NCI-H1436 (cell line): ENCODE data around the gene MZT2A.
"Not testable (repeated sequence)": the region's sequence is repeated elsewhere in the genome, so short reads cannot be mapped to it uniquely, and the experiment has no call there.

Experiments
- DNase-seq: peaks from one replicate; lab custom pipeline; 2025; lab: John Stamatoyannopoulos, UW

MZT2A gene

DNA sequence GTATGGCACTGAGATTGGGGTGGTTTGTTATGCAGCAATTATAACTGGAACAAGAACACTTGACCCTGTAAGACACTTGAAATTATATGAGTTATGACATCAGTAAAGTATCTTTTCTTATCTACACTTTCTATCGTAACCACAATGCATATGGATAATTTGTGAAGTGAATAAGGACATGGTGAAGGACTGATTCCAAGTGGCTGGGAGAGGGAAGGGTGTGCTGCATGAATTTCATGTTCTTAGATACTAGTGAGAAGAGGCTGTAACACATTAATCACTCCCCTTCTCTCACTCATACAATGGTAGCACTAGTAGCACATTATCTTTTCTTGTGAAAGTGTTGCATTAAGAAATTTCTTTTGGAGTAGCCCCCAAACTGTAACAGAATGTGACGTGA is 37.3 kb downstream of the MZT2A start:
- DNase-seq, result not testable (repeated sequence)

DNA sequence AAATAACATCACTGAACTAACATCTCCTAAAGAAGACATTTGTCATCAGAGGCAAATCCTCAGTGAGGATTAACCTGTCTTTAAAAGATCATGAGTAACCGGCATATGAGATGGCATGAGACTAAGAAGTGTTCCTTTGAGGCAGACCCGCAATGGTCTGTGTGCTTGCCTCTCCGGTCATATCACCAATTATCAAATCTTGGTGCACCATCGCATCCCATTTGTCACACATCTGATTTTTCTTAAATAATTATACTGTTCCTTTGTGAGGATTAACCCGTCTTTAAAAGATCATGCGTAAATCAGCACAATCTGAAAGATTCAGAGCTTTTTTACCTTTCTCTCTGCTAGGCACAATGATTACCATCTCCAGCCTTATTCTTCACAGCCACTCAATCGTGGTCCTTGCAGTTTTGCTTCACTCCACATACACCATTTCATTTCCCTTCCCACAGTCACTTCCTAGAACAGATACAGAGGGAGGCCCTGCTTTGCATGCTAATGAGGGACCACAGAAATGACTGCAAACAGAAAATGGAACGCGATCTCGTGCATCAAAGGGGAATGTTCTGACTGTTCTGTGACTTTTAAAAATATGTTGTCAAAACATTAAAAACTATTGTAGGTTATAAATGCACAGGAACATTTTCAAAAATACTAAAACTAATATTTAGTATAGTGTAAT is 40.8 kb downstream of the MZT2A start:
- DNase-seq, result not testable (repeated sequence)

DNA sequence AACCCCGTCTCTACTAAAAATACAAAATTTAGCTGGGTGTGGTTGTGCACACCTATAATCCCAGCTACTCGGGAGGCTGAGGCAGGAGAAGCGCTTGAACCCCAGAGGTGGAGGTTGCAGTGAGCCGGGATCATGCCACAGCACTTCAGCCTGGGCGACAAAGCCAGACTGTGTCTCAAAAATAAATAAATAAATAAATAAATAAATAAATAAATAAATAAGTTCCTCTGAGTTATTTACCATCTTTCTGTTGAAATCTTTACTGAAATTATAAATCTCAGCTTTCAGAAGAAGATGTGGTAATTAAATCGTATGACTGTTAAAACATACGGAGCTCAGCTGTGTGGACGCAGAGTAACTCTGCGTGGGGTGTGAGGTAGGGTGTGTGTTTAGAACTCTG is 44.2 kb downstream of the MZT2A start:
- not testable (repeated sequence) for DNase-seq

DNA sequence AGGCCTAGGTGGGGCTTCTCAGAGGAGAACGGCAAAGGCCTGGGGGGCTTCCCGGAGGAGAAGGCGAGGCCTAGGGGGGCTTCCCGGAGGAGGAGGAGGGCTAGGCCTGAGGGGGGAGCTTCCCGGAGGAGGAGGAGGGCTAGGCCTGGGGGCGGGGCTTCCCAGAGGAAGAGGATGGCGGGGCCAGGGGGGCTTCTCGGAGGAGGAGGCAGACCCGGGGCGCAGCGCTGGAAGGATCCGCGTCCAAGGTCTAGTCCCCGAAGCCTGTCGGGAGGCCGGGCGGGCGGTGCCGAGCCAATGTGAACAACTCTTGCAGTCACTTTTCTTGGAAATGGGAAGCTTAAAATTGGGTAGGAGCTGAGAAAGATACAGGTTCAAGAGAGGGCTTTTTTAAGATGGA is 46.3 kb downstream of the MZT2A start:
- no peak for DNase-seq

DNA sequence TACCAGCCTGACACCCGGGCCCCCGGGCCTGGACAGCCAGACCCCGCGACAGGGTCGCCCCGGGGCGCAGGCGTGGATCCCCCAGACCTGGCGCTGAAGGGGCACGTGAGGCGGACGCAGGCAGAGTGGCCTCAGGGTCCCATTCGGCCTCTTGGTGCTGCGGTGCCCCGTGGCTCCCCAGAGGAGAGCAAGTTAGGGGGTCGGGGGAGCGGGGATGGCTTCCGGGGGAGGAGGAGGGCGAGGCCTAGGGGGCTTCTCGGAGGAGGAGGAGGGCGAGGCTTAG is 46.7 kb downstream of the MZT2A start:
- not testable (repeated sequence) for DNase-seq

DNA sequence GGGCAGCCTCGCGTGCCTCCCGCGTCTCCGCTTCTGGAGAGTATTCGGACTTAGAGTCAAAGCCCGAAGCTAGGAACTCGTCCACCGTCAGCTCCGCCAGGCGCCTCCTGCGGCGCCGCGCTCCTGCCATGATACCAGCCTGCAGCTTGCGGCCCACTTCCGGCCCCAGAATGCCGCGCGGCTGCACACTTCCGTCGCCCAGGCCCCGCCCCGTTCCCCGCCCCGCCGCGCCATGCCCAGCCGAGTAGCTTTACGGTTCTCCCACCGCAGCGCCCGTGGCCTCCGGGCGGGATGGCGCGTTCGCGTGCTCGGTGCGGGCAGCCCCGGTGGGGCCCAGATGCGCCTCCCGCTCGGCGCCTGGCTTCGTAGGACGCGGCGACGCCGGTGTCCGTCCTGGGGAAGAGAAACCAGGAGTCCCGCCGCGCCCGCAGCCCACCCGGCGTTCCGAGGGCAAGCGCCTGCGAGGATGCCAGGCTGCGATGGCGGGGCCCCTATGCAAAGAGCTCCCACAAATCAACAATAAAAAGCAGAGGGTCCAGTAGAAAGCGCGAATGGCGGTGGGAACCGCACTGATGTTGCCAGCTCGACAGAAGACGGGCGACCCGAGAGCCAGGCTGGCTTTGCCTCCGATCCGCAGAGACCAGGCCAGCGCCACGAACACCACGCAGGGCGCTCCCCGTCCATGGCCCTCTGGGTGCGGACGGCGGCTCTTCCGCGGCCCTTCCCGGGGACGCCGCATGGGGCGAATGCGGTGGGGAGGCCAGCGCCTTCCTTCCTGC is 47.3 kb downstream of the MZT2A start:
- not testable (repeated sequence) for DNase-seq

DNA sequence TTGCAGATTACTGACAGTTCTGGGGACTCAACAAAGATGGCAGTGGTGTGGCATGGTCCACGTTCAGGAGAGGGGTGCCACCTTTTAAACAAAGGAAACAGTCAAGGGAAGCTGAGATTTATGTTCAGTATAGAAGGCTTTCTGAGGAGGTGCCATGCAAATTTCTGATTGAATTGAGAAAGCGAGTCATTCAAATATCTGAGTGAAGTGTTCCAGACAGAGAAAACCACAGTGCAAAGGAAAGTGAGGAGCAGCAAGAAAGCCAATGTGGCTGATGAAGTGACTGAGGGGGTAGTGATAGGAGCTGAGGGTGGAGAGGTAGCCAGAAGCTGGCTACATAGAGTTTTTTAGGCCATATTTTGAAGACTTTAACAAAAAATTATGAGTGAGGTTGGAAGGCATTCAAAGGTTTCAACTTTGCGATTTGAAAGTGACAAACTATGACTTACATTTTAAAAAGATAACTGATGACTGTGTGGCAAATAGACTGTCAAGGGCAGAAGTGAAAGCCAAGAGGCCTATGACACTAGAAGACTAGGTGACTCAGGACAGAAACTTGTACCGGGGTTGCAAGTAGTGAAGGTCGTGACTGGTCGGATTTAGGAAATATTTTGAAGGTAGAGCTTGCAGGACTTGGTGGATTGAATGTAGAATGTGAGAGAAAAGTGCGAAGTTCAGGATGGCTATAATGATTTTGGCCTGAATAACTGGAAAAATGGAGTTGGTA is 51.3 kb downstream of the MZT2A start:
- DNase-seq, result not testable (repeated sequence)
